A549 (cell line): Measurements from ENCODE around the gene BANF1. TPM values are rescaled to one million over a fixed set of nuclear protein-coding genes. Genes with fewer than 3 reads are reported as not detected.
A peak's percentile ranks its signal among the peaks of the same experiment; 100 is the strongest.

ENCODE experiments used
- ATAC-seq, 2 experiments: fragments of 200-7000 bp in 1 of 2; fragments of >200 bp in 1 of 2; cut with Nextera tagmentation in 1 of 2; cut with Tn5 transposase in 1 of 2; 3 replicates each; pipeline versions ENCODE4 v1.8.0 to v1.9.1; 2018 to 2020; ENCODE audit warnings: mild to moderate bottlenecking in 1 of 2, moderate library complexity in 1 of 2
- CTCF ChIA-PET: fragments of 300-600 bp; sonication (Branson Sonifier 250); formaldehyde crosslinking; extraction: SDS; loops from one replicate; lab custom pipeline; 2021; ENCODE audit warnings: antibody characterized with exemption, inconsistent platforms; lab: Yijun Ruan, JAX
- POLR2A ChIA-PET: fragments of 350-600 bp; formaldehyde crosslinking; extraction: SDS; loops from one replicate; lab custom pipeline; 2021; ENCODE audit warnings: antibody characterized with exemption, inconsistent platforms; lab: Yijun Ruan, JAX
- DNase-seq, 2 experiments: peaks; one replicate each; pipeline versions ENCODE4 v3.0.0 to v3.0.0-alpha.2; 2011 to 2016; ENCODE audit warnings: low read depth in 1 of 2, low spot score in 1 of 2
- FAIRE-seq: peaks from 2 replicates; lab custom pipeline; 2011; peaks lifted over from hg19 to GRCh38; lab: Jason Lieb, UNC
- H3K27ac ChIP-seq, 2 experiments: fragments of >200 bp; sonication (Bioruptor Twin); formaldehyde crosslinking; 3 replicates each; pipeline ENCODE4 v1.5.1; 2016 to 2017
- H3K4me1 ChIP-seq: fragments of >200 bp; sonication (Bioruptor Twin); formaldehyde crosslinking; 3 replicates; pipeline ENCODE4 v1.6.1; 2016
- H3K4me2 ChIP-seq: fragments of >200 bp; sonication (Bioruptor Twin); formaldehyde crosslinking; 3 replicates; pipeline ENCODE4 v1.6.1; 2016
- H3K4me3 ChIP-seq: fragments of >200 bp; sonication (Bioruptor Twin); formaldehyde crosslinking; 3 replicates; pipeline ENCODE4 v1.5.1; 2016
- H3K9me3 ChIP-seq: fragments of >200 bp; sonication (Bioruptor Twin); formaldehyde crosslinking; 3 replicates; pipeline ENCODE4 v1.6.1; 2016
- CBX8 ChIP-seq: fragments of 200-600 bp; sonication (generic); IDR thresholded peaks from 2 replicates; pipeline ENCODE4 v1.6.1; 2016
- CHD2 ChIP-seq: fragments of 150-350 bp; IDR thresholded peaks from 2 replicates; pipeline ENCODE4 v1.6.1; 2014; ENCODE audit warnings: low read length; ENCODE audit not compliant: partially characterized antibody
- EHF ChIP-seq: fragments of 250-450 bp; sonication (Bioruptor Pico); IDR thresholded peaks from 2 replicates; pipeline ENCODE4 v1.5.0; 2020; ENCODE audit warnings: mild to moderate bottlenecking
- EHMT2 ChIP-seq: fragments of 200-600 bp; sonication (generic); IDR thresholded peaks from 2 replicates; pipeline ENCODE4 v1.6.1; 2016; ENCODE audit warnings: antibody characterized with exemption, low read depth, mild to moderate bottlenecking, moderate library complexity
- FOSB ChIP-seq: fragments of 250-450 bp; sonication (Bioruptor Pico); IDR thresholded peaks from 2 replicates; pipeline ENCODE4 v1.5.0; 2020; ENCODE audit warnings: mild to moderate bottlenecking, moderate library complexity
- FOSL2 ChIP-seq, 2 experiments: fragments of 450-650 bp in 1 of 2; fragments of >200 bp in 1 of 2; sonication (Bioruptor Twin) in 1 of 2; formaldehyde crosslinking; IDR thresholded peaks; 2 replicates each; pipeline versions ENCODE4 v1.5.0 to v1.6.1; 2016 to 2020; ENCODE audit warnings: mild to moderate bottlenecking in 1 of 2, moderate library complexity in 1 of 2
- HEYL ChIP-seq: fragments of 250-450 bp; sonication (Bioruptor Pico); IDR thresholded peaks from 2 replicates; pipeline ENCODE4 v1.8.0; 2021; ENCODE audit warnings: mild to moderate bottlenecking, moderate library complexity
- HOXB5 ChIP-seq: fragments of 250-450 bp; sonication (Bioruptor Pico); IDR thresholded peaks from 2 replicates; pipeline ENCODE4 v1.5.0; 2020; ENCODE audit warnings: mild to moderate bottlenecking, moderate library complexity
- JUN ChIP-seq, 2 experiments: fragments of >200 bp; sonication (Bioruptor Twin); formaldehyde crosslinking; IDR thresholded peaks; 2 replicates in 1 of 2; 3 replicates in 1 of 2; pipeline ENCODE4 v1.6.1; 2016 to 2017
- JUNB ChIP-seq: fragments of >200 bp; sonication (Bioruptor Twin); formaldehyde crosslinking; IDR thresholded peaks from 2 replicates; pipeline ENCODE4 v1.6.1; 2016
- KDM5A ChIP-seq: fragments of 200-600 bp; sonication (generic); IDR thresholded peaks from 2 replicates; pipeline ENCODE4 v1.6.1; 2016; ENCODE audit warnings: antibody characterized with exemption, mild to moderate bottlenecking
- MAFK ChIP-seq: fragments of 450-650 bp; IDR thresholded peaks from 2 replicates; pipeline ENCODE4 v1.6.1; 2014; ENCODE audit not compliant: partially characterized antibody
- MYC ChIP-seq: IDR thresholded peaks from 2 replicates; pipeline ENCODE4 v1.6.1; 2012; ENCODE audit warnings: mild to moderate bottlenecking, inconsistent platforms, low read length, improper control_type of control experiment, borderline replicate concordance
- NFE2L2 ChIP-seq: fragments of 150-350 bp; conservative IDR thresholded peaks from 2 replicates; pipeline ENCODE4 v1.6.1; 2014; ENCODE audit warnings: low read length
- POLR2A ChIP-seq: IDR thresholded peaks from 2 replicates; pipeline ENCODE4 v1.6.1; 2012; ENCODE audit warnings: mild to moderate bottlenecking, low read length
- RAD21 ChIP-seq, 2 experiments: fragments of >200 bp in 1 of 2; sonication (Bioruptor Twin) in 1 of 2; formaldehyde crosslinking in 1 of 2; IDR thresholded peaks in 1 of 2; conservative IDR thresholded peaks in 1 of 2; 2 replicates in 1 of 2; 3 replicates in 1 of 2; pipeline ENCODE4 v1.6.1; 2012 to 2018; ENCODE audit warnings: inconsistent platforms in 1 of 2
- RARB ChIP-seq: fragments of 250-450 bp; sonication (Bioruptor Pico); IDR thresholded peaks from 2 replicates; pipeline ENCODE4 v1.8.0; 2021; ENCODE audit warnings: mild to moderate bottlenecking, moderate library complexity
- RCOR1 ChIP-seq: fragments of 150-350 bp; IDR thresholded peaks from 2 replicates; pipeline ENCODE4 v1.6.1; 2014; ENCODE audit warnings: antibody characterized with exemption, low read length, low read depth
- TP53 ChIP-seq: fragments of 250-450 bp; sonication (Bioruptor Pico); IDR thresholded peaks from 2 replicates; pipeline ENCODE4 v1.5.0; 2021; ENCODE audit warnings: mild to moderate bottlenecking, moderate library complexity
- ZNF302 ChIP-seq: fragments of 250-450 bp; sonication (Bioruptor Pico); IDR thresholded peaks from 2 replicates; pipeline ENCODE4 v1.9.0; 2021; ENCODE audit warnings: inconsistent platforms, mild to moderate bottlenecking, moderate library complexity
- WGBS: methylation state at CpG from one replicate; pipeline ENCODE4 v1.1.6; 2017; ENCODE audit errors: missing lambda C conversion rate; 5-methylcytosine and 5-hydroxymethylcytosine counted together
- polyA plus RNA-seq, 4 experiments: library from polyadenylated mRNA; depleted of rRNA in 3 of 4; stranded (reverse); fragments of >200 nt; fragmentation: RNase III in 1 of 4; extraction: RNeasy Plus Mini Kit Qiagen cat#74134 plus additional on column Dnase treatment in 1 of 4; gene quantifications; 2 replicates in 3 of 4; 3 replicates in 1 of 4; pipeline ENCODE4 v1.2.3, GENCODE V29; 2011 to 2017
- TF ChIP-seq, protein P1 (sequence below): fragments of 250-450 bp; sonication (Bioruptor Pico); IDR thresholded peaks from 2 replicates; pipeline ENCODE4 v1.5.0; 2021; ENCODE audit warnings: mild to moderate bottlenecking, moderate library complexity, borderline replicate concordance
- TF ChIP-seq, protein P2 (sequence below): fragments of 150-350 bp; IDR thresholded peaks from 2 replicates; pipeline ENCODE4 v1.6.1; 2014; ENCODE audit warnings: low read depth, mild to moderate bottlenecking, low read length
- TF ChIP-seq, protein P3 (sequence below): IDR thresholded peaks from 2 replicates; pipeline ENCODE4 v1.6.1; 2012
- TF ChIP-seq, protein P4 (sequence below): fragments of >200 bp; sonication (Bioruptor Twin); formaldehyde crosslinking; IDR thresholded peaks from 3 replicates; pipeline ENCODE4 v1.6.1; 2016
- TF ChIP-seq, protein P5 (sequence below): fragments of 450-650 bp; IDR thresholded peaks from 2 replicates; pipeline ENCODE4 v1.6.1; 2014; ENCODE audit warnings: antibody characterized with exemption

BANF1 gene
- polyA plus RNA-seq, 2 of the 4 experiments (the other 2 are of a cell fraction): 309 to 399 TPM

DNA sequence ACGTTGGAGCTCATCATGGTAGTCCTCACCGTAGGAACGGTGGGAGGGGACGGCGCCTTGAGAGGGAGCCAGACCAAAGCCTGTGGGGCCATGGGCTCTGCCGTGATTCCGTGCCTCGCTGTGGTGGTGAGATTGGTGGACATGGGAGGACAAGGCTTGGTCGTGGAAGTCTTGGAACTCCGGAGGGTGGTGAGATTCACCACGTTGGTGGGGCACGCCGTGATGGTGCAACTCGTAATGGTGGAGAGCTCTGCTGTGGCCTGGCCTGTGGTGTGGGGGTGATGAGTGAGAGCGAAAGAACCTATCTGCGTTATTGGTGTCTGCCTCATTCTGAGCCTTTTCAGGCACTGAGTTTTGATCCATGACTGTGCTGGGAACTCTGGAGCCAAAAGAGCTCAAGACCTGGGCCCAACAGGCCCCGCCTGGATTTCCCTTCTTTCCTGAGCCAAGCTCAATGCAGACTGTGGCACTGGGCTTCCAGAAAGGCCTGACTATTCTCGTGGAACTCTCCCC, 23.8 kb downstream of the BANF1 start, which contains the start of gene CATSPER1:
CATSPER1 (minus strand) TSS at position 463 of the 513 bp plus-strand sequence; CDS start at position 363, 100 bp downstream.
- ATAC-seq (no peak), FAIRE-seq (no peak)
- POLR2A ChIA-PET: no interaction called here

DNA sequence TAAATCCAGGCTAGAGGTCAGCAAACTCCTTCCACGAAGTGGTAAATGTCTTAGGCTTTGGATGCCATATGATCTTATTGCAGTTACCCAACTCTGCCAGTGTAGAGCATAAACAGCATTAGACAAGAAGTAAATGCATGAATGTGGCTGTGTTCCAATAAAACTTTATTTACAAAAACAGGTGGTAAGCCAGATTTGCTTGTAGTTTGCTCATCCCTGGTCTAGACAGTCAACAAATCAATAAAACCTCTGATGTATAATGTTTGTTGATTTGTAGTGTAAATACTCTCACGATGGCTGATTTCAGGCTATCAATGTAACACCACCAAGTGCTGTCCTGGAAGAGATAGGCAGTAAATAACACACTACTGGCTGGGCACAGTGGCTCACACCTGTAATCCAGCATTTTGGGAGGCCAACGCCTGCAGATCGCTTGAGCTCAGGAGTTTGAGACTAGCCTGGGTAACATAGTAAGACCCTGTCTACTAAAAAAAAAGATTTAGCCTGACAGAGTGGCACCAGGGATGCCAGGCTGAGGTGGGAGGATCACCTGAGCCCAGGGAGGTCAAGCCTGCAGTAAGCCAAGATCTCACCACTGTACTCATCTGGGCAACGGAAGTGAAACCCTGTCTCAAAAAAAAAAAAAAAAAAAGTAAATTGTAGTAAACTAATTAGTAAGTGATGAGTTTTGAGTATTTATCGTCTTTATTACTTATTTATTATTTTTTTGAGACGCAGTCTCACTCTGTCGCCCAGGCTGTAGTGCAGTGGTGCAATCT, 30.8 kb downstream of the BANF1 start:
- ChIA-PET CTCF (interaction anchor here (2.9 to 15.8 kb wide), 3 partner anchors 10 to 11 kb away, joined by 24 to 188 read pairs (median 143); no protein-coding TSS in a partner anchor), POLR2A (no interaction called here)
- peak in 1 of 2 experiments; percentile 47 for DNase-seq
- Histone ChIP-seq H3K4me1 (no peaks in the 10 kb centered on the region), H3K27ac (no peak overlapping the region), H3K9me3 (peaks cover 12% of the 10 kb centered on the region), H3K4me2 (no peak overlapping the region), H3K4me3 (no peak overlapping the region)
- ATAC-seq: peak; percentile 38 to 49; a peak in 2 of 6 replicates
- FAIRE-seq: no peak
- WGBS: 67% methylated on average over 8 of the region's 8 CpGs
- TF ChIP-seq, protein P1, sequence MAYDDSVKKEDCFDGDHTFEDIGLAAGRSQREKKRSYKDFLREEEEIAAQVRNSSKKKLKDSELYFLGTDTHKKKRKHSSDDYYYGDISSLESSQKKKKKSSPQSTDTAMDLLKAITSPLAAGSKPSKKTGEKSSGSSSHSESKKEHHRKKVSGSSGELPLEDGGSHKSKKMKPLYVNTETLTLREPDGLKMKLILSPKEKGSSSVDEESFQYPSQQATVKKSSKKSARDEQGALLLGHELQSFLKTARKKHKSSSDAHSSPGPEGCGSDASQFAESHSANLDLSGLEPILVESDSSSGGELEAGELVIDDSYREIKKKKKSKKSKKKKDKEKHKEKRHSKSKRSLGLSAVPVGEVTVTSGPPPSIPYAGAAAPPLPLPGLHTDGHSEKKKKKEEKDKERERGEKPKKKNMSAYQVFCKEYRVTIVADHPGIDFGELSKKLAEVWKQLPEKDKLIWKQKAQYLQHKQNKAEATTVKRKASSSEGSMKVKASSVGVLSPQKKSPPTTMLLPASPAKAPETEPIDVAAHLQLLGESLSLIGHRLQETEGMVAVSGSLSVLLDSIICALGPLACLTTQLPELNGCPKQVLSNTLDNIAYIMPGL (CRISPR knock-in tag): no peak
- TF ChIP-seq JUN (IDR thresholded peaks at IDR 0.05) (no peak), JUNB (no peak), MAFK (no peak), RAD21 (conservative IDR thresholded peaks at IDR 0.05 in 1 of 2, IDR thresholded peaks at IDR 0.05 in 1 of 2) (no peak), NFE2L2 (no peak), EHMT2 (no peak), FOSB (CRISPR knock-in tag) (no peak), MYC (no peak), CBX8 (no peak), KDM5A (no peak), FOSL2 (IDR thresholded peaks at IDR 0.05) (no peak), FOSL2 (CRISPR knock-in tag; IDR thresholded peaks at IDR 0.05) (no peak), HOXB5 (CRISPR knock-in tag) (no peak)
- TF ChIP-seq, protein P2, sequence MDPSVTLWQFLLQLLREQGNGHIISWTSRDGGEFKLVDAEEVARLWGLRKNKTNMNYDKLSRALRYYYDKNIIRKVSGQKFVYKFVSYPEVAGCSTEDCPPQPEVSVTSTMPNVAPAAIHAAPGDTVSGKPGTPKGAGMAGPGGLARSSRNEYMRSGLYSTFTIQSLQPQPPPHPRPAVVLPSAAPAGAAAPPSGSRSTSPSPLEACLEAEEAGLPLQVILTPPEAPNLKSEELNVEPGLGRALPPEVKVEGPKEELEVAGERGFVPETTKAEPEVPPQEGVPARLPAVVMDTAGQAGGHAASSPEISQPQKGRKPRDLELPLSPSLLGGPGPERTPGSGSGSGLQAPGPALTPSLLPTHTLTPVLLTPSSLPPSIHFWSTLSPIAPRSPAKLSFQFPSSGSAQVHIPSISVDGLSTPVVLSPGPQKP: no peak
- TF ChIP-seq, protein P3, sequence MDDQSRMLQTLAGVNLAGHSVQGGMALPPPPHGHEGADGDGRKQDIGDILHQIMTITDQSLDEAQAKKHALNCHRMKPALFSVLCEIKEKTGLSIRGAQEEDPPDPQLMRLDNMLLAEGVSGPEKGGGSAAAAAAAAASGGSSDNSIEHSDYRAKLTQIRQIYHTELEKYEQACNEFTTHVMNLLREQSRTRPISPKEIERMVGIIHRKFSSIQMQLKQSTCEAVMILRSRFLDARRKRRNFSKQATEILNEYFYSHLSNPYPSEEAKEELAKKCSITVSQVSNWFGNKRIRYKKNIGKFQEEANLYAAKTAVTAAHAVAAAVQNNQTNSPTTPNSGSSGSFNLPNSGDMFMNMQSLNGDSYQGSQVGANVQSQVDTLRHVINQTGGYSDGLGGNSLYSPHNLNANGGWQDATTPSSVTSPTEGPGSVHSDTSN: no peak

More for the DNA sequence above, 23.8 kb downstream of the BANF1 start, which contains the start of gene CATSPER1:
- no peaks in the 10 kb centered on the region for H3K9me3 ChIP-seq
- CTCF ChIA-PET: interaction anchor here (1.3 to 14.6 kb wide), 6 partner anchors 13 to 246 kb away, joined by 3 to 143 read pairs (median 6); partner anchors contain the start of gene AP5B1
- no peak within 1 kb of the TSS for H3K4me3 ChIP-seq
- no peak for TF ChIP-seq RARB (CRISPR knock-in tag)
- TF ChIP-seq, protein P1 (CRISPR knock-in tag): no peak
- no peak for TF ChIP-seq KDM5A
- TF ChIP-seq RCOR1: no peak
- TF ChIP-seq, protein P4, sequence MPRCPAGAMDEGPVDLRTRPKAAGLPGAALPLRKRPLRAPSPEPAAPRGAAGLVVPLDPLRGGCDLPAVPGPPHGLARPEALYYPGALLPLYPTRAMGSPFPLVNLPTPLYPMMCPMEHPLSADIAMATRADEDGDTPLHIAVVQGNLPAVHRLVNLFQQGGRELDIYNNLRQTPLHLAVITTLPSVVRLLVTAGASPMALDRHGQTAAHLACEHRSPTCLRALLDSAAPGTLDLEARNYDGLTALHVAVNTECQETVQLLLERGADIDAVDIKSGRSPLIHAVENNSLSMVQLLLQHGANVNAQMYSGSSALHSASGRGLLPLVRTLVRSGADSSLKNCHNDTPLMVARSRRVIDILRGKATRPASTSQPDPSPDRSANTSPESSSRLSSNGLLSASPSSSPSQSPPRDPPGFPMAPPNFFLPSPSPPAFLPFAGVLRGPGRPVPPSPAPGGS: no peak
- TF ChIP-seq EHMT2: no peak
- no peak for TF ChIP-seq ZNF302
- no peak for TF ChIP-seq EHF
- TF ChIP-seq TP53 (CRISPR knock-in tag): no peak
- TF ChIP-seq HEYL (CRISPR knock-in tag): no peak
- TF ChIP-seq MYC: no peak
- TF ChIP-seq, protein P5, sequence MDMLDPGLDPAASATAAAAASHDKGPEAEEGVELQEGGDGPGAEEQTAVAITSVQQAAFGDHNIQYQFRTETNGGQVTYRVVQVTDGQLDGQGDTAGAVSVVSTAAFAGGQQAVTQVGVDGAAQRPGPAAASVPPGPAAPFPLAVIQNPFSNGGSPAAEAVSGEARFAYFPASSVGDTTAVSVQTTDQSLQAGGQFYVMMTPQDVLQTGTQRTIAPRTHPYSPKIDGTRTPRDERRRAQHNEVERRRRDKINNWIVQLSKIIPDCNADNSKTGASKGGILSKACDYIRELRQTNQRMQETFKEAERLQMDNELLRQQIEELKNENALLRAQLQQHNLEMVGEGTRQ: no peak
- TF ChIP-seq CBX8: no peak
- TF ChIP-seq POLR2A: no peak
- TF ChIP-seq CHD2: no peak
- TF ChIP-seq, protein P2: no peak
- TF ChIP-seq, all 56 proteins: peak for 0
- Histone ChIP-seq H3K27ac (no peak within 1 kb of the TSS), H3K4me2 (no peak within 1 kb of the TSS), H3K4me1 (peaks cover 6% of the 10 kb centered on the region)
- 84% methylated on average over 18 of the region's 18 CpGs for WGBS
- DNase-seq: no peak
